IMR-90 (cell line): ENCODE measurements around the gene URM1. TPM values are rescaled to one million over a fixed set of nuclear protein-coding genes. Genes with fewer than 3 reads are reported as not detected.

Experiments
- ATAC-seq: fragments of 200-7000 bp; cut with Tn5 transposase; 2 replicates; pipeline ENCODE4 v1.9.1; 2020; ENCODE audit warnings: low read depth, mild to moderate bottlenecking, moderate library complexity
- BruUV-seq: library from RNA; stranded (reverse); fragments of 400-500 nt; replicated peaks from 2 replicates; lab custom pipeline; 2021; lab: Mats Ljungman, UMichigan
- CTCF ChIA-PET: fragments of 300-600 bp; formaldehyde crosslinking; extraction: SDS; loops from one replicate; lab custom pipeline; 2021; ENCODE audit warnings: antibody characterized with exemption; lab: Yijun Ruan, JAX
- POLR2A ChIA-PET: fragments of 300-600 bp; sonication (Branson Sonifier 250); formaldehyde crosslinking; loops from one replicate; lab custom pipeline; 2022; ENCODE audit warnings: antibody characterized with exemption; ENCODE audit not compliant: unreplicated experiment; lab: Charles Lee
- DNase-seq: peaks from one replicate; pipeline ENCODE4 v3.0.0; 2013
- H2AFZ ChIP-seq: replicated peaks from 2 replicates; pipeline ENCODE3; 2013; ENCODE audit warnings: low read length, mild to moderate bottlenecking; ENCODE audit not compliant: poor library complexity
- H2AK5ac ChIP-seq: 2 replicates; pipeline ENCODE4 v1.6.1; 2013; ENCODE audit warnings: low read depth, low read length, inconsistent platforms
- H2AK9ac ChIP-seq: replicated peaks from 2 replicates; pipeline ENCODE3; 2013; ENCODE audit warnings: mild to moderate bottlenecking, low read depth, low read length, moderate library complexity; ENCODE audit not compliant: poor library complexity
- H2BK120ac ChIP-seq: 2 replicates; pipeline ENCODE4 v1.6.1; 2013; ENCODE audit warnings: low read depth, low read length, inconsistent platforms
- H2BK15ac ChIP-seq: 3 replicates; pipeline ENCODE4 v1.6.1; 2013; ENCODE audit warnings: low read depth, low read length, inconsistent platforms
- H2BK20ac ChIP-seq: 2 replicates; pipeline ENCODE4 v1.6.1; 2013; ENCODE audit warnings: low read depth, mild to moderate bottlenecking, inconsistent platforms, low read length, moderate library complexity
- H2BK5ac ChIP-seq: 2 replicates; pipeline ENCODE4 v1.6.1; 2013; ENCODE audit warnings: mild to moderate bottlenecking, low read depth, low read length, inconsistent platforms; ENCODE audit not compliant: poor library complexity, severe bottlenecking
- H3K14ac ChIP-seq: replicated peaks from 2 replicates; pipeline ENCODE4 v1.6.1; 2013; ENCODE audit warnings: low read depth, low read length, inconsistent platforms
- H3K18ac ChIP-seq: 2 replicates; pipeline ENCODE4 v1.6.1; 2013; ENCODE audit warnings: low read depth, low read length, control low read depth
- H3K23ac ChIP-seq: 2 replicates; pipeline ENCODE4 v1.6.1; 2013; ENCODE audit warnings: low read depth, low read length, inconsistent platforms
- H3K27ac ChIP-seq: 2 replicates; pipeline ENCODE4 v1.5.1; 2013; ENCODE audit warnings: mild to moderate bottlenecking, control low read depth, low read length; ENCODE audit not compliant: insufficient read depth
- H3K27me3 ChIP-seq: 2 replicates; pipeline ENCODE4 v1.6.1; 2013; ENCODE audit warnings: low read length; ENCODE audit not compliant: control insufficient read depth, insufficient read depth
- H3K36me3 ChIP-seq: 2 replicates; pipeline ENCODE4 v1.6.1; 2013; ENCODE audit warnings: low read length, mixed read lengths; ENCODE audit not compliant: control insufficient read depth, insufficient read depth
- H3K4ac ChIP-seq: 2 replicates; pipeline ENCODE4 v1.6.1; 2013; ENCODE audit warnings: low read depth, low read length, inconsistent platforms
- H3K4me1 ChIP-seq: 2 replicates; pipeline ENCODE4 v1.6.1; 2013; ENCODE audit warnings: low read length, mixed read lengths; ENCODE audit not compliant: control insufficient read depth, insufficient read depth
- H3K4me2 ChIP-seq: 2 replicates; pipeline ENCODE4 v1.6.1; 2013; ENCODE audit warnings: low read depth, mild to moderate bottlenecking, control low read depth, low read length, moderate library complexity
- H3K4me3 ChIP-seq: 2 replicates; pipeline ENCODE4 v1.5.1; 2013; ENCODE audit warnings: low read depth, mild to moderate bottlenecking, control low read depth, low read length, moderate library complexity; ENCODE audit not compliant: insufficient read depth
- H3K56ac ChIP-seq: 2 replicates; pipeline ENCODE4 v1.6.1; 2013; ENCODE audit warnings: low read length, inconsistent platforms; ENCODE audit not compliant: insufficient read depth; ENCODE audit errors: extremely low read depth
- H3K79me1 ChIP-seq, 2 experiments: 2 replicates each; pipeline ENCODE4 v1.6.1; 2013; ENCODE audit warnings: low read length in 2 of 2, inconsistent platforms in 1 of 2, low read depth in 1 of 2
- H3K9ac ChIP-seq: 2 replicates; pipeline ENCODE4 v1.6.1; 2013; ENCODE audit warnings: low read depth, low read length, control low read depth
- H3K9me1 ChIP-seq: 2 replicates; pipeline ENCODE4 v1.6.1; 2013; ENCODE audit warnings: low read length, inconsistent platforms; ENCODE audit not compliant: insufficient read depth
- H3K9me3 ChIP-seq: 2 replicates; pipeline ENCODE4 v1.6.1; 2013; ENCODE audit warnings: low read length; ENCODE audit not compliant: control insufficient read depth, insufficient read depth
- H4K20me1 ChIP-seq: 2 replicates; pipeline ENCODE4 v1.6.1; 2013; ENCODE audit warnings: low read length, inconsistent platforms; ENCODE audit not compliant: insufficient read depth
- H4K5ac ChIP-seq: 2 replicates; pipeline ENCODE4 v1.6.1; 2013; ENCODE audit warnings: mild to moderate bottlenecking, low read depth, low read length, control low read depth
- H4K8ac ChIP-seq, 2 experiments: 2 replicates each; pipeline ENCODE4 v1.6.1; 2013; ENCODE audit warnings: low read depth in 2 of 2, low read length in 2 of 2, control low read depth in 1 of 2, inconsistent platforms in 1 of 2
- H4K91ac ChIP-seq: 2 replicates; pipeline ENCODE4 v1.6.1; 2013; ENCODE audit warnings: low read depth, low read length, inconsistent platforms; ENCODE audit not compliant: insufficient read depth
- BHLHE40 ChIP-seq: fragments of 150-350 bp; IDR thresholded peaks from 2 replicates; pipeline ENCODE4 v1.6.1; 2016; ENCODE audit warnings: mild to moderate bottlenecking, low read depth, low read length
- CEBPB ChIP-seq: IDR thresholded peaks from 2 replicates; pipeline ENCODE4 v1.6.1; 2012; ENCODE audit warnings: low read depth, low read length, improper control_type of control experiment
- CHD1 ChIP-seq: IDR thresholded peaks from 2 replicates; pipeline ENCODE4 v1.6.1; 2012; ENCODE audit warnings: low read depth, low read length, improper control_type of control experiment
- FOS ChIP-seq: fragments of 150-350 bp; IDR thresholded peaks from 2 replicates; pipeline ENCODE4 v1.6.1; 2016; ENCODE audit warnings: low read depth, low read length
- MAFK ChIP-seq: IDR thresholded peaks from 2 replicates; pipeline ENCODE4 v1.6.1; 2012; ENCODE audit warnings: low read depth, low read length, improper control_type of control experiment
- MAZ ChIP-seq: IDR thresholded peaks from 2 replicates; pipeline ENCODE4 v1.6.1; 2012; ENCODE audit warnings: low read depth, mild to moderate bottlenecking, low read length, improper control_type of control experiment, moderate library complexity, borderline replicate concordance
- RAD21 ChIP-seq: IDR thresholded peaks from 2 replicates; pipeline ENCODE4 v1.6.1; 2012; ENCODE audit warnings: low read length, improper control_type of control experiment
- RCOR1 ChIP-seq: IDR thresholded peaks from 2 replicates; pipeline ENCODE4 v1.6.1; 2012; ENCODE audit warnings: mild to moderate bottlenecking, low read length, improper control_type of control experiment; ENCODE audit not compliant: insufficient replicate concordance
- SMC3 ChIP-seq: fragments of 150-350 bp; IDR thresholded peaks from 2 replicates; pipeline ENCODE4 v1.6.1; 2016; ENCODE audit warnings: low read depth, mild to moderate bottlenecking, antibody characterized with exemption, low read length, moderate library complexity
- WGBS, 2 experiments: methylation state at CpG; one replicate each; pipeline versions ENCODE4 v1.1.5 to v1.1.7; 2013; ENCODE audit warnings: missing lambda C conversion rate in 2 of 2; ENCODE audit not compliant: insufficient read length in 1 of 2; ENCODE audit errors: extremely low coverage in 2 of 2; 5-methylcytosine and 5-hydroxymethylcytosine counted together
- dilution Hi-C: fragments of 300-500 bp; cut with HindIII; formaldehyde crosslinking; loops from one replicate; pipeline ENCODE4 v1.14.3; 2018; ENCODE audit warnings: low sequenced_read_pairs; ENCODE audit not compliant: unreplicated experiment
- in situ Hi-C: fragments of 300-500 bp; cut with MboI; formaldehyde crosslinking; loops from 3 replicates; pipeline ENCODE4 v1.14.3; 2019; ENCODE audit warnings: low sequenced_read_pairs, inconsistent platforms, mixed read lengths
- intact Hi-C: fragments of 100-400 bp; cut with micrococcal nuclease; formaldehyde crosslinking; loops from 2 replicates; pipeline ENCODE4 v1.10.0; 2022
- polyA plus RNA-seq, 3 experiments: library from polyadenylated mRNA; depleted of rRNA; stranded (reverse); fragments of >200 nt; gene quantifications; 2 replicates each; pipeline ENCODE4 v1.2.3, GENCODE V29; 2012; ENCODE audit warnings: low replicate concordance in 1 of 3
- total RNA-seq: library from RNA; depleted of rRNA; stranded (reverse); fragments of >200 nt; gene quantifications from 2 replicates; pipeline ENCODE4 v1.2.3, GENCODE V29; 2012
- TF ChIP-seq, protein P1 (sequence below): fragments of 150-350 bp; IDR thresholded peaks from 2 replicates; pipeline ENCODE4 v1.6.1; 2016; ENCODE audit warnings: low read depth, mild to moderate bottlenecking, low read length, moderate library complexity, borderline replicate concordance

URM1 gene
- total and polyA plus RNA-seq, 2 of the 4 experiments (the other 2 are of a cell fraction): 33.2 to 66.9 TPM

GRCh38 chr9:128362774-128363173, 8.4 kb upstream of the URM1 start:
- Histone ChIP-seq H2AFZ (no peak overlapping the region), H4K91ac (no peak overlapping the region), H3K14ac (no peak overlapping the region), H2BK5ac (no peak overlapping the region), H4K5ac (no peak overlapping the region), H3K79me1 (no peaks in the 10 kb centered on the region; a peak in 1 of 4 replicates), H3K23ac (no peak overlapping the region), H3K36me3 (0 out of 2 replicates have a peak, but pooled peaks cover 2% of the 10 kb centered on the region), H2BK20ac (no peak overlapping the region), H3K56ac (no peak overlapping the region), H3K9me3 (no peaks in the 10 kb centered on the region), H3K27me3 (no peaks in the 10 kb centered on the region), H3K27ac (no peak overlapping the region), H4K8ac (peak overlapping the region in 1 of 2 experiments; percentile 2; a peak in 2 of 4 replicates), H3K4me2 (no peak overlapping the region), H3K4me3 (no peak overlapping the region), H2BK120ac (no peak overlapping the region), H3K9me1 (peaks cover 8% of the 10 kb centered on the region), H3K4ac (no peak overlapping the region), H2BK15ac (no peak overlapping the region), H2AK5ac (no peak overlapping the region), H4K20me1 (no peaks in the 10 kb centered on the region), H3K4me1 (peaks cover 10% of the 10 kb centered on the region; the same call in 1 of the 2 replicates), H2AK9ac (no peak overlapping the region), H3K9ac (no peak overlapping the region), H3K18ac (no peak overlapping the region)
- no TSS peak for BruUV-seq
- CTCF ChIA-PET: interaction anchor here (0.5 to 1.7 kb wide), 10 partner anchors 8 to 193 kb away, joined by 3 to 8 read pairs (median 3); partner anchors contain the start of genes CERCAM and URM1
- DNase-seq (no peak), ATAC-seq (no peak)
- POLR2A ChIA-PET: interaction anchor here (0.6 to 1.4 kb wide), 2 partner anchors 9 to 33 kb away, joined by 5 to 18 read pairs; partner anchors contain the start of gene URM1
- WGBS, 2 experiments: 100% methylated on average over 1 of the region's 3 CpGs; no CpG with 5 or more reads in 1 of the 2 experiments
- in situ Hi-C loops (no loop called here), intact Hi-C loops (loop anchor here (1.0 kb wide), 2 partner anchors 50 to 67 kb away; no protein-coding TSS in a partner anchor), dilution Hi-C loops (no loop called here)
- TF ChIP-seq CHD1 (no peak), RCOR1 (no peak), MAZ (no peak), RAD21 (no peak), FOS (no peak), CEBPB (no peak), MAFK (no peak), BHLHE40 (no peak), SMC3 (no peak)
- TF ChIP-seq, protein P1, sequence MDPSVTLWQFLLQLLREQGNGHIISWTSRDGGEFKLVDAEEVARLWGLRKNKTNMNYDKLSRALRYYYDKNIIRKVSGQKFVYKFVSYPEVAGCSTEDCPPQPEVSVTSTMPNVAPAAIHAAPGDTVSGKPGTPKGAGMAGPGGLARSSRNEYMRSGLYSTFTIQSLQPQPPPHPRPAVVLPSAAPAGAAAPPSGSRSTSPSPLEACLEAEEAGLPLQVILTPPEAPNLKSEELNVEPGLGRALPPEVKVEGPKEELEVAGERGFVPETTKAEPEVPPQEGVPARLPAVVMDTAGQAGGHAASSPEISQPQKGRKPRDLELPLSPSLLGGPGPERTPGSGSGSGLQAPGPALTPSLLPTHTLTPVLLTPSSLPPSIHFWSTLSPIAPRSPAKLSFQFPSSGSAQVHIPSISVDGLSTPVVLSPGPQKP: no peak
